ENCODE measurements around the gene RASSF7.
A peak's percentile ranks its signal among the peaks of the same experiment; 100 is the strongest.
"Not testable (repeated sequence)": the region's sequence is repeated elsewhere in the genome, so short reads cannot be mapped to it uniquely, and the experiment has no call there.

RASSF7 gene

GRCh38 chr11:567011-567628 lies 6.3 kb downstream of the RASSF7 start:
- no peak for DNase-seq (ENCODE audit: low read depth)

- DNase-seq (ENCODE audit: low read depth), result no peak
Measured at GRCh38 chr11:567629-568292, 7.0 kb downstream of the RASSF7 start.

- DNase-seq (ENCODE audit: low read depth), result peak; percentile 87
Measured at GRCh38 chr11:568306-569157, 7.8 kb downstream of the RASSF7 start.

GRCh38 chr11:569158-569885 lies 8.6 kb downstream of the RASSF7 start:
- DNase-seq (ENCODE audit: low read depth), result no peak

- DNase-seq (ENCODE audit: low read depth), result no peak
Measured at GRCh38 chr11:571802-572185, 11.0 kb downstream of the RASSF7 start.

- DNase-seq (ENCODE audit: low read depth), result no peak
Measured at GRCh38 chr11:573146-573759, 12.5 kb downstream of the RASSF7 start.

- DNase-seq (ENCODE audit: low read depth), result not testable (repeated sequence)
Measured at GRCh38 chr11:574031-574570, 13.3 kb downstream of the RASSF7 start.

- DNase-seq (ENCODE audit: low read depth), result no peak
Measured at GRCh38 chr11:574632-575312, 14.0 kb downstream of the RASSF7 start.

GRCh38 chr11:575313-575995 lies 14.7 kb downstream of the RASSF7 start:
- no peak for DNase-seq (ENCODE audit: low read depth)

- peak; percentile 90 for DNase-seq (ENCODE audit: low read depth)
Measured at GRCh38 chr11:575996-576768, 15.4 kb downstream of the RASSF7 start, which contains the start of gene PHRF1. TSS of gene PHRF1 (plus strand) at chr11:576470. CDS start at chr11:581513, 5,043 bp downstream.

GRCh38 chr11:576811-577610 lies 16.2 kb downstream of the RASSF7 start:
- no peak for DNase-seq (ENCODE audit: low read depth)

- DNase-seq (ENCODE audit: low read depth), result no peak
Measured at GRCh38 chr11:577611-577894, 16.8 kb downstream of the RASSF7 start.

GRCh38 chr11:578276-579035 lies 17.7 kb downstream of the RASSF7 start:
- no peak for DNase-seq (ENCODE audit: low read depth)

GRCh38 chr11:579830-580601 lies 19.2 kb downstream of the RASSF7 start:
- no peak for DNase-seq (ENCODE audit: low read depth)

GRCh38 chr11:581342-581741 lies 20.6 kb downstream of the RASSF7 start:
- DNase-seq (ENCODE audit: low read depth), result no peak

GRCh38 chr11:581752-582151 lies 21.0 kb downstream of the RASSF7 start:
- no peak for DNase-seq (ENCODE audit: low read depth)

- no peak for DNase-seq (ENCODE audit: low read depth)
Measured at GRCh38 chr11:584287-584686, 23.5 kb downstream of the RASSF7 start.
